Endothelial cell of hepatic sinusoid (primary cell): Measurements from ENCODE around the gene P4HA3.

Experiments used
- in situ Hi-C: cut with HindIII; loops from 2 replicates; pipeline ENCODE4 v1.10.0; 2017; ENCODE audit warnings: low sequenced_read_pairs

P4HA3 gene

DNA sequence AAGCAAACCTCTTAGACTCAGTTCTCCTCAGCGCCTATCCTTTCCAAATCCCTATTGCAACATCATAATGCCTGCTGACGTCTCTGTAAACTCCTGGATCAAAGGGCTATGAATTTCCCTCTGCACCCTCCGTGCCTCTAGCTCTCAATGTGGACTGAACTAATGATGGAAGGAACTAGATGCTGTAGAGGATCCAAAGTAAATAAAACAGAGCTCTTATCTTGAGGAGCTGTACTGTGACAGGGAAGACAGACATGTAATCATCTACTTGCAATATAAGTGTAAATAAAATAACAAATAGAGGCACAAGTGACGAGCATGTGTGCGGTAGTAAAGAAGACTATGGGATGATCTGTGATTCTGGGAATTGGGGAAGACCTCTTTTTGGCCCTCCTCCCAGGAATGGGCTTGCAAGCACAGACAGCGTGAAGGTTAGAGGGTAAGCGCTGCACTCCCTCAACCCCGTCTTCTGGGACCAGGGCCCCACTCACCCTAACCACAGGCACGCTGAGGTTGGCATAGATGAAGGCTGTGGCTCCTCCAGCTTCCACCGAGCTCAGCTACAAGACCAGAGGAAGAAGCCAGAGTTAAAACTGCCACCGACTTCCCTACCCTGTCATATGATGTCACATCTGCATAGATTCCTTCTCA lies 42.2 kb downstream of the P4HA3 start:
- in situ Hi-C loops = loop anchor here (25.0 kb wide), 1 partner anchor 293 kb away; no protein-coding TSS in a partner anchor

- in situ Hi-C loops = loop anchor here (25.0 kb wide), 1 partner anchor 294 kb away; no protein-coding TSS in a partner anchor
These were observed 43.0 kb downstream of the P4HA3 start for GRCh38 chr11:74268456-74268855.

DNA sequence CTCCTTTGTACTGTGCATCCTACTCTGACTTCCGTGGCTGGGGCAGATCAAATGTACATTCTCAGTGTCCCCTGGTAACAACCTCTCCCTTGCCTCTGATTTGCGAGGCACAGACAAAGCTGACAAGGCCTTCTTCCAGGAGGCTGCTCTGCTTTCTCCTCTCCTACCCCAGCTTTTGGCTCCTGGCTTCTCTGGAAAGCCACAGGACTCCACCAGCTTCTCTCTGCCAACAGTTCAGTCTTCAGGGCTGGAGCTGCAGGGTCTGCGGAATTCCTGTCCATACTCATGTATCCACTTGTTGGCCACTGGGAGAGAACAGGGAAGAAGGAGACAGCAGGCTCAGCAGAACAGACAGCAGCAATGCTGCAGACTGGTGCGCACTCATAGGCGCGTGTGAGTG lies 44.4 kb downstream of the P4HA3 start:
- in situ Hi-C loops = loop anchor here (25.0 kb wide), 1 partner anchor 295 kb away; no protein-coding TSS in a partner anchor

GRCh38 chr11:74265256-74265655 lies 46.2 kb downstream of the P4HA3 start:
- in situ Hi-C loops = loop anchor here (25.0 kb wide), 1 partner anchor 297 kb away; no protein-coding TSS in a partner anchor

GRCh38 chr11:74262725-74263124 lies 48.7 kb downstream of the P4HA3 start:
- in situ Hi-C loops = loop anchor here (25.0 kb wide), 1 partner anchor 300 kb away; no protein-coding TSS in a partner anchor

GRCh38 chr11:74257959-74258553 lies 53.4 kb downstream of the P4HA3 start:
- in situ Hi-C loops = loop anchor here (5.0 to 25.0 kb wide), 2 partner anchors 59 to 304 kb away; no protein-coding TSS in a partner anchor

DNA sequence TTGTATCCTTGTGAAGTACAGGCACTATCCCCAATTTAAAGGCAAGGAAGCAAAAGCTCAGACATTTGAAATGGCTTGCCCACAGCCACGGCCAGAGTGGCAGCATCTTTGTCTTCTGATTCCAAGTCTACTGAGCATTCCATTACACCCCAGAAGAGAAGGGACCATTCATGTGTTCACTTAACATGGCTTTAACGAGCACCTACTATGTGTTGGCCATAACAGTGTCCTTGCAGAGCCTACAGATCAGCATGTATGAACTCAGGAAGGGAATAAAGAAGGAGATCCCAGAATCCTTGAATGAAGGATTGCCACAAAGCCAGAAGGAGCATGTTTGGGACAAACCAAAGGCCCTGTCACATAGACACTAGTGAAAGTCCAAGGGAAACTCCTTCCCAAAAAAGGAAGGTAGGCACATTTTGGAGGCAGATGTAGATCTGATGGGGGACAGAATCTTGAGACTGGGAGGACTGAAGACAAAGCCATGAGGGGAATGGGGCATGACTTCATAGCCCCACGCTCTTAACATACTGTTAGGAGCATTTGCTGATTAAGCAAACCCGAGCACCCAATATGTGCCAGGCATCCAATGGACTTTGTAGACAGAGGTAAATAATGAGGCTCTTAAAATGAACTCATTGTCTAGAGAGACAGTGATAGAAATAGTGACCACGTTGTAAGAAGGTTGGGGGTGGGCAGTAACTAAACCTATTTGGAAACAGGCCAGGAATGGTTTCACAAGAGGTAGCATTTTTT lies 54.9 kb downstream of the P4HA3 start:
- in situ Hi-C loops = loop anchor here (5.0 to 25.0 kb wide), 2 partner anchors 61 to 306 kb away; no protein-coding TSS in a partner anchor

DNA sequence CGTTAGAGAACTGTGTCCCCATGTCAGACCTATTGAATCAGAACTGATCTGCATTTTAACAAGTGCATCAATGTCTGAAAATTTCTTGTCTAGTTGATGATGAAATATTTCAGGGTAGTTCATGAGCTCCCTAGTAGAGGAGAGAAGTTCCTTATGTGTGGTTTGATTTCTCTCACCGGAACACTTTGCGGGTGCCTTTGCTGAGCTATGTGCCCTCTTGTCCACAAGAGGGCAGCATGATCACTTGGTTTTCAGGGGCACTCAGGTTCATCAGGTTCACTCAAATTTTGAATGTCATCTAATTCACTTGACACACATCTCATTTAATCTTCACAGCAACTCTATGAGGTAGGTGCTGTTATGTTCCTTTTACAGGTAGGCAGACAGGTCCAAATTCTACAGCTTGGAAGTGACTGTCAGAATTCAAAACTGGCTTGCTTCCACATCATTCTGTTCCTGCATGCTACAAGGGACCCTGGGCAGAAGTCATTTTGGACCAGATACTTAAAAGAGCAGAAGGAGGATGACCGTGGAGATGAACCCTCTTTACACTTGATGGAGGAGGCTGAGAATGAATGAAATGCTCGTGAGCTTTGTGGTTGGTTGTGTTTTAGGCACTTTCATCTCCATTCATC lies 55.6 kb downstream of the P4HA3 start:
- in situ Hi-C loops = loop anchor here (5.0 to 25.0 kb wide), 2 partner anchors 61 to 306 kb away; no protein-coding TSS in a partner anchor

DNA sequence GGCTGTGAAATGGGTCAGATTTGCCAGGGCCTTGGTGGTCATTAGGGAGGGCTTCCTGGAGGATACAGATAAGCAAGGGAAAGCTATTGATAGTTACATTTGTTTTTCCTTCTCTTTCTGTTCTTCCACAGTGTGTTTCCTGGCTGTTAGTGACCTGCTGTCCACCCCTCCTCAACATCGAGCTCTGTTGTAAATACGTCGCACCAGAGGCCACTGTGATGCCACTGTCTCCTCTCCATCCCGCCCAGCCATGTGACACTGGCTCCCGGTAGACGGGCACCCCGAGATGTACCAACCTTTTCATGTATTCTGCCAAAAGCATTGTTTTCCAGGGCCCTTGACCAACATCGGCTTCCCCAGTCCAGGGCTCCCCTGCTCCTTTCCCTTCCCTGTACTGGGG lies 58.1 kb downstream of the P4HA3 start:
- in situ Hi-C loops = loop anchor here (25.0 kb wide), 1 partner anchor 309 kb away; no protein-coding TSS in a partner anchor

GRCh38 chr11:74249496-74249895 lies 61.9 kb downstream of the P4HA3 start:
- in situ Hi-C loops = no loop called here

- in situ Hi-C loops = no loop called here
These were observed 63.0 kb downstream of the P4HA3 start for GRCh38 chr11:74248469-74248868.

DNA sequence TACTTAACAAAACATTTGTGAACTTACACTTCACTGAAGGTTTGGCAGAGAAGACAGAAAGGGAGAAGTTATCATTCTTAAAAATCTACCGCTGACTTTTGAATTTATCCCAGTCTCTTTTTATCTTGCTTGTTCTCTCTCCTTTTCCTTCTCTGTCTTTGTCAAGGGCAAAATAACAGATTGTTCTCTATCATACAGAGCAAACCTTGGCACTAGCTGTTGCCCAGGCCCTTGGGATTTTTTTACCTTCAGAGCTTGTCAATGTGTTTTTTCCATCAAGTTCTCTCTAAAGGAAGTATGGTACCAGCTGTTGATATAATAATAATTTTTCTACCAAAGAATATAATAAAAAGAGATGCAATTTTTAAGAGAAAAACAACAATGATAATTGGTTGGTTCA lies 73.2 kb downstream of the P4HA3 start:
- in situ Hi-C loops = no loop called here

DNA sequence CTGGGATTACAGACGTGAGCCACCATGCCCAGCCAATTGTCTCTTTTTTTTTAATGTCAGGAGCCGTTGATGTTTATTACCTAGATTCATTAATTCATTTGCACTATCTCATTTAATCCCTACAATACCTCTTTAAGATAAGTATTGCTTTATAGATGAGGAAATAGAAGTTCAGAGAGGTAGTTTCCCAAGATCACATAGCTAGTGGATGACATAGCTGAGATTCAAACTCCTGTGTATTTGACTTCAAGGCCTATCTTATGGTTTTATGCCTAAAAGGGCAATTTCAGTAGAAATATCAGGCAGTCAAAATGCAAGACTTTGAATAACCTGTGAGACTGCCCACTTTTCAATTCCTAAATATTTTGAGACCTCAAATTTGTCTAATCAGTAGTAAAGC lies 73.9 kb downstream of the P4HA3 start:
- in situ Hi-C loops = no loop called here

- in situ Hi-C loops = no loop called here
These were observed 76.3 kb downstream of the P4HA3 start for GRCh38 chr11:74235121-74235520.

GRCh38 chr11:74233683-74234082 lies 77.8 kb downstream of the P4HA3 start:
- in situ Hi-C loops = no loop called here

DNA sequence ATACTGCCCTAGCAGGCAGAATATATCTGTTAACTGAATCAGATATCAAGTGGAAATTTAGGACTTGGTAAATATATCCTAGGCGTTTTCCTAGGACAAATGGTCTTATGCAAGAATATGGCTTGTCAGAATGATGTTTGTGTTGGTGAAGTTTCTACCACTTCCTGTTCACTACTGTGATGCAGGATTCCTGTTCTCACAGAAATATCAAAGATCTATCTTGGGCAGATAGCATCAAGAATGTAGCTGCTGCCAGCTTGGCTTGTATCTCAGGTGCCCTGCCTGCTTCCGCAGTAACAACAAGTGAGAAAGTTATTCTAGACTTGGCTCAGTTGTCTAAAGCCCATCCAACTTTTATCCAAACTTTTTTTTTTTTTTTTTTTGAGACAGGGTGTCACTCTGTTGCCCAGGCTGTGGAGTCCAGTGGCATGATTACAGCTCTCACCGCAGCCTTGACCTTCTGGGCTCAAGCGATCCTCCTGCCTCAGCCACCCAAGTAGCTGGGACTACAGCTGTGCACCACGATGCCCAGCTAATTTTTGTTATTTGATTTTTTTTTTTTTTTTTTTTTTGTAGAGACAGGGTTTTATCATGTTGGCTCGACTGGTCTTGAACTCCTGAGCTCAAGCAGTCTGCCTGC lies 79.0 kb downstream of the P4HA3 start:
- in situ Hi-C loops = no loop called here

GRCh38 chr11:74226907-74227306 lies 84.5 kb downstream of the P4HA3 start:
- in situ Hi-C loops = no loop called here

DNA sequence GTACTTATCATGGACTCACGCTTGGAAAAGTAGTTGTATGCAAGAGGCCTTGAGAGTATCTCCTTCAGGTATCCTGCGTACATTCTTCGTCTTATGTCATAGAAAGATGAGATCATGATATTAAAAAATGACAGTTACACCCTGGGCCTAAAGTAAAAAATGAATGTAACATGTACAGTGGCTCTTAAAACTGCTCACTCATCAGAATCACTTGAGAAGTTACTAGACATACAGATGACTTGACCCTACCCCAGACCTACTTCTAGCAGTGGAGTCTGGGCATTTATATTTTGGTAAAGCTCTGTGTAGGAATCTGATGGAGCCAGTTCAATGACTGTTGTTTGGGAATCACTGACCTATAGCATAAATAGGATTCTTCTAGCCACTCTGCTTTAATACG lies 85.9 kb downstream of the P4HA3 start:
- in situ Hi-C loops = no loop called here

DNA sequence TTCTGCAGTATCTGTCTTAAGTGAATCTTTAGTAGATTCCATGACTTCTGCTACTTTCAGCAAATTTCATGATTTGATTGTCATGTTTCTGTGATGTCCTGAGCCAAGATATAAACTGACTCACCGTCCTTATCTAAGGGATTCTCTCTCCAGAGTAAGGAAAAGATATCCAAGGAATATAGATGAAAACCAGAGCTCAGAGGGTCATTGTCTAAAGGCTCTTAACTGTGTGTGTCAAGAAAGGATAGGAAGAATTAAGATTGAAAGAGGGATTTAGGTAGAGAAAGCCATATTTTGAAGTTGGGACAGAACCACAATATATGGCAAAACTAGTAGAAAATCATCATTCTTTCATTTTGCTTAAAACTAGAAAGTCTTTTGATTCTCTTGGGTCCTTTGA lies 89.6 kb downstream of the P4HA3 start:
- in situ Hi-C loops = no loop called here

DNA sequence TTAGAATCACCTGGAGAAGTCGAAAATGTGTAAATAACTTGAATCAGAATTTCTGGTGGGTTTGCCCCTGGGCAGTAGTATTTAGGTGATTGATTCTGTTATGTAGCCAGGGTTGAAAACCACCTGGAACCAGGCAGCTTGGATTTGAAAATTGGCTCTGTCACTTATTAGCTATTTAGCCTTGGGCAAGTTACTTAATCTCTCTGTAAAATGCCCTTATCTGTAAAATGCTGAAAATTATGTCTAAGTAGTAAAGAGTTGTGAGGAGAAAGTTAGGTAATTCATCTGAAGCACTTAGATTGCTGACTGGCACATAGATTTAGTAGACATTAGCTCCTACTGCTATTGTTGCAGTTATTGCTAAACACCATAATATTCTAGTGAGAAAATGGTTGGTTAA lies 91.1 kb downstream of the P4HA3 start:
- in situ Hi-C loops = no loop called here
